ENCODE measurements around the gene KHDC1.
"Not testable (repeated sequence)": the region's sequence is repeated elsewhere in the genome, so short reads cannot be mapped to it uniquely, and the experiment has no call there.

Gene KHDC1

DNA sequence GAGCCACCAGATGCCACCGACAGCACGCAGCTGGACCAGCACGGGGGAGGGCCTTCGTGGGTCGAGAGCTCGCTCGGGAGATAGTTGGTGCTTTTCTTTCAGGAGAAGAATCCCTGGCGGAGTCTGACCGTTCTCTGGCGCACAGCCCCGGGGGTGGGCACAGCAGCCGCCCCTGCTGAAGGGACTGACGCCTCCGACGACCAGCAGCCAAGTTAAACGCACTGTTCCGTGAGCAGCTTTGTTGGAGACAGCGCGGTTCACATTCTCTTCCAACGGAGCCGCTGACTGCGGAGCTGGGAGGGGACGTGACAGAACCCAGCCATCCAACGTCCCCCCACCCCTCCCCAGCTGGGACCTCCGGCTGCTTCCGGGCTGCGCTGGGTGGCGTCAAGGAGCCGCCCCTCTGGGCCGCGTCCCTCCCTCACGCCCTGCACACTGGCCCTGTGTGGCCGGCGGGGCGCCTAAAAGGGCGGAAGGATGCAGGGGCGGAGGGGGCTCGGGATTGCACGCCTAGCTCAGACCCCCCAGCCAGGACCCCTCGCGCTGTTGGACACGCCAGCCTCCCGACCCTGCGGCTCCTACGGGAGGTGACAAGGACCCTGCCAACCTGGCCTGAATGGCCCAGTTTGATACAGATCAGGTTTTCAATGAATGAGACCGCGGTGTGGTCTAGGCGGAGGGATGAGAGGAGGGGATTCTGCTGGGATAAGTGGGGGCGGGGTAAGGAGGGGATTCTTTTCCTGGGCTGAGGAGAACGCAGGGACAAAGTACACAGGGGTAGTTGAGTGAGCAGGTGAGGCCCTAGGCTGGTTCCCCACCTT lies 36.4 kb upstream of the KHDC1 start:
- peak overlapping the region; percentile 37 for H3K4me3 ChIP-seq (ENCODE audit: control insufficient read depth, low read depth, low read length)
- no peak for DNase-seq (ENCODE audit: low read depth)
- TF ChIP-seq, protein P1, sequence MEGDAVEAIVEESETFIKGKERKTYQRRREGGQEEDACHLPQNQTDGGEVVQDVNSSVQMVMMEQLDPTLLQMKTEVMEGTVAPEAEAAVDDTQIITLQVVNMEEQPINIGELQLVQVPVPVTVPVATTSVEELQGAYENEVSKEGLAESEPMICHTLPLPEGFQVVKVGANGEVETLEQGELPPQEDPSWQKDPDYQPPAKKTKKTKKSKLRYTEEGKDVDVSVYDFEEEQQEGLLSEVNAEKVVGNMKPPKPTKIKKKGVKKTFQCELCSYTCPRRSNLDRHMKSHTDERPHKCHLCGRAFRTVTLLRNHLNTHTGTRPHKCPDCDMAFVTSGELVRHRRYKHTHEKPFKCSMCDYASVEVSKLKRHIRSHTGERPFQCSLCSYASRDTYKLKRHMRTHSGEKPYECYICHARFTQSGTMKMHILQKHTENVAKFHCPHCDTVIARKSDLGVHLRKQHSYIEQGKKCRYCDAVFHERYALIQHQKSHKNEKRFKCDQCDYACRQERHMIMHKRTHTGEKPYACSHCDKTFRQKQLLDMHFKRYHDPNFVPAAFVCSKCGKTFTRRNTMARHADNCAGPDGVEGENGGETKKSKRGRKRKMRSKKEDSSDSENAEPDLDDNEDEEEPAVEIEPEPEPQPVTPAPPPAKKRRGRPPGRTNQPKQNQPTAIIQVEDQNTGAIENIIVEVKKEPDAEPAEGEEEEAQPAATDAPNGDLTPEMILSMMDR (conservative IDR thresholded peaks at IDR 0.05; ENCODE audit: control insufficient read depth, insufficient read depth, low read depth, low read length), result no peak

DNA sequence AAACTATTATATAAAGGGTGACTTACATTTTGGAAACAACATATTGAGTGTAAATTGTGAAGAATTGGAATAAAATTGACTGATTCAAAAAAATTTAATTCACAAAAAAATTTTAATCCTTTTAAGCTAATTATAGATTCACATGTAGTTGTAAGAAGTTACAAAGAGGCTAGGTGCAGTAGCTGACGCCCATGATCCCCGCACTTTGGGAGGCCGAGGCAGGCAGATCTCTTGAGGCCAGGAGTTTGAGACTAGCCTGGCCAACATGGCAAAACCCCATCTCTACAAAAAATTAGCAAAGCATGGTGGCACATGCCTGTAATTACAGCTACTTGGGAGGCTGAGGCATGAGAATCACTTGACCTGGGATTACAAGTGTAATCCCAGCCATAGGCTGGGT lies 30.3 kb upstream of the KHDC1 start:
- no peak for DNase-seq (ENCODE audit: low read depth)
- H3K4me3 ChIP-seq (ENCODE audit: control insufficient read depth, low read depth, low read length), result no peak overlapping the region
- TF ChIP-seq, protein P1 (conservative IDR thresholded peaks at IDR 0.05; ENCODE audit: control insufficient read depth, insufficient read depth, low read depth, low read length), result no peak

DNA sequence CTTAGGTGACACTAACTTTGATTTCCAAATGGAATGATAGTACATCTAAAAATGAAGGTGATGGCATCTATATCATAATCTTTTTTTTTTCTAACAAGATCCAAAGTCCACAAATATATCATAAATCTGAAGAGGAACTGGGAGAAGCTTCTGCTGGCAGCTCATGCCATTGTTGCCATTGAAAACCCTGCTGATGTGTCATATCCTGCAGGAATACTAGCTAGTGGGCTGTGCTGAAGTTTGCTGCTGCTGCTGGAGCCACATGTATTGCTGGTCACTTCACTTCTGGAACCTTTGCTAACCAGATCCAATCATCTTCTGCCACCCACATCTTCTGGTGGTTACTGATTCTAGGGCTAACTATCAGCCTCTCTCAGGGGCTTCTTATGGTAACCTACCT lies 27.4 kb upstream of the KHDC1 start:
- TF ChIP-seq, protein P1 (conservative IDR thresholded peaks at IDR 0.05; ENCODE audit: control insufficient read depth, insufficient read depth, low read depth, low read length), result no peak
- DNase-seq (ENCODE audit: low read depth), result peak; percentile 33
- no peak overlapping the region for H3K4me3 ChIP-seq (ENCODE audit: control insufficient read depth, low read depth, low read length)

DNA sequence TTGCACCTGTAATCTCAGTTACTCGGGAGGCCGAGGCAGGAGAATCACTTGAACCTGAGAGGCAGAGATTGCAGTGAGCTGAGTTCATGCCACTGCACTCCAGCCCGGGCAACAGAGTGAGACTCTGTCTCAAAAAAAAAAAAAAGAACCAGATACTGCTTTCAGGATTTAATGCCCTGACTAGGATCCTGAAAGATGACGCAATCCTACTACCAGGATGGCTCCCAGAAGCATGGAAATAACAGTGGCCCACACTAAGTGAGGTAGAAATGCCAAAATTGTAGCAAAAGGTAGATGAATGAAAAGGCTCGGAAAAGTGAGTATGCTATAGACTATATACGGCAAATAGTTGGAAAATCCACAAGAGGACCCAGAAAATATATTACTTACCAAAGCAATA lies 23.8 kb upstream of the KHDC1 start:
- DNase-seq (ENCODE audit: low read depth), result no peak
- TF ChIP-seq, protein P1 (conservative IDR thresholded peaks at IDR 0.05; ENCODE audit: control insufficient read depth, insufficient read depth, low read depth, low read length), result no peak
- H3K4me3 ChIP-seq (ENCODE audit: control insufficient read depth, low read depth, low read length), result no peak overlapping the region

DNA sequence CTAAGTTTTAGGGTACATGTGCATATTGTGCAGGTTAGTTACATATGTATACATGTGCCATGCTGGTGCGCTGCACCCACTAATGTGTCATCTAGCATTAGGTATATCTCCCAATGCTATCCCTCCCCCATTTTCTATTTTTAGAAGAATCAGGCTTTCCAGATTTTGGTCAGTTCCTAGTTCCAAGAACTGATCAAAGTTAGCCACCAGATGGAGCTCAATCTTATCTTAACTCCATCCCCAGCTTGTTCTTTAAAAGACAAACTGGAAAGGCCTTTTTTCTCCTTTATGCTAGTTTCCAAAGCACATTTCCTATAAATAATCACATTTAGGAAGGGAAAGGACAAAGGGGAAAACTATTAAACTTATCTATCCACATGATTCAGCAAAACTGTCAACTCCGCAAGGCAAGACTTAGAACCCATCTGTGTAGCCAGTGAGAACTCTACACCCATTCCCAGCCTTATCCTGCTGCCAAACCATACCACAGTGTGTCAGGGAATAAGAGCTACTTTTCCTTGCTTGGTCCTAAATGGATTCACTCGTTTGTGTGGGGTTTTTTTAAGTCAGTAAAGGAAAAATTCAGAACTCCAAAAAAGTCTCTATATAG lies 22.8 kb upstream of the KHDC1 start:
- DNase-seq (ENCODE audit: low read depth), result peak; percentile 79
- TF ChIP-seq, protein P1 (conservative IDR thresholded peaks at IDR 0.05; ENCODE audit: control insufficient read depth, insufficient read depth, low read depth, low read length), result peak; percentile 52

DNA sequence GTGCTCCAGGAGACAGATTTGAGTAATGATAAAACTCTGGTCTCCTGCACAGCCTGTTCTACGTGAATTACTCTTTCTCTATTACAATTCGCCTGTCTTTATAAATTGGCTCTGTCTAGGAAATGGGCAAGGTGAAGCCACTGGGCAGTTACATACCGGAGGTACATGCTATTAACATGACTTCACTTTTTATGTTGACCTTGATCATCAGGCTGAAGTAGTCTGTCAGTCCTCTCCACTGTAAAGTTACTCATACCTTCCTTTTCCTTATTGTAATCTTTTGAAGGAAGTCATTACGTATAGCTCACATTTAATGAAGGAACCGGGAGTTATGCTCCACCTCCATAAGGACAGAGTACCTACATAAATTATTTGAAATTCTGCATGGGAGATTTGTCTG lies 19.9 kb upstream of the KHDC1 start:
- TF ChIP-seq, protein P1 (conservative IDR thresholded peaks at IDR 0.05; ENCODE audit: control insufficient read depth, insufficient read depth, low read depth, low read length), result no peak
- no peak for DNase-seq (ENCODE audit: low read depth)
- H3K4me3 ChIP-seq (ENCODE audit: control insufficient read depth, low read depth, low read length), result no peak overlapping the region

More for the DNA sequence above, 22.8 kb upstream of the KHDC1 start:
- H3K4me3 ChIP-seq (ENCODE audit: control insufficient read depth, low read depth, low read length), result no peak overlapping the region

DNA sequence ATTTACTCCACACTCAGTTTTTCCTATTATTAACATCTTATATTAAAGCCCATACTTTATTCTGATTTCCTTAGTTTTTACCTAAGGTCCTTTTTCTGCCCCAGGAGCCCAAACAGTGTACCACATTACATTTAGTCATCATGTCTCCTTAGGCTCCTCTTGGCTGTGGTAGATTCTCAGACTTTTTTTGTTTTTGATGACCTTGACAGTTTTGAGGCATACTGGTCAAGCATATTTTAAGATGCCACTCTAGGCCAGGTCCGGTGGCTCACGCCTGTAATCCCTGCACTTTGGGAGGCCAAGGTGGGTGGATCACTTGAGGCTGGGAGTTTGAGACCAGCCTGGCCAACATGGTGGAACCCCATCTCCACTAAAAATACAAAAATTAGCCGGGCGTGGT lies 18.7 kb upstream of the KHDC1 start:
- not testable (repeated sequence) for H3K4me3 ChIP-seq (ENCODE audit: control insufficient read depth, low read depth, low read length); DNase-seq (ENCODE audit: low read depth)

DNA sequence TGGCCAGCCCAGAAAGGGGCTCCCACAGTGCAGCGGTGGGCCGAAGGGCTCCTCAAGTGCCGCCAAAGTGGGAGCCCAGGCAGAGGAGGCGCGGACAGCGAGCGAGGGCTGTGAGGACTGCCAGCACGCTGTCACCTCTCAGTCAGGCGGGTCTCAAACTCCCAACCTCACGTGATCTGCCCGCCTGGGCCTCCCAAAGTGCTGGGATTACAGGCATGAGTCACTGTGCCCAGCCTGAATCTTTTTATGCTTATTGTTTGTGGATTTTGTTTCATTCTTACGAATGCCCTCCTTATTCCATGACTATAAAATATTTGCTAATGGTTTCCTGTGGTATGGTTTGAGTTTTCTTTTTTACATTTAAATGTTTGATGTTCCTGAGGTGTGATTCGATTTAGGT lies 6.3 kb upstream of the KHDC1 start:
- DNase-seq (ENCODE audit: low read depth); H3K4me3 ChIP-seq (ENCODE audit: control insufficient read depth, low read depth, low read length): not testable (repeated sequence)

DNA sequence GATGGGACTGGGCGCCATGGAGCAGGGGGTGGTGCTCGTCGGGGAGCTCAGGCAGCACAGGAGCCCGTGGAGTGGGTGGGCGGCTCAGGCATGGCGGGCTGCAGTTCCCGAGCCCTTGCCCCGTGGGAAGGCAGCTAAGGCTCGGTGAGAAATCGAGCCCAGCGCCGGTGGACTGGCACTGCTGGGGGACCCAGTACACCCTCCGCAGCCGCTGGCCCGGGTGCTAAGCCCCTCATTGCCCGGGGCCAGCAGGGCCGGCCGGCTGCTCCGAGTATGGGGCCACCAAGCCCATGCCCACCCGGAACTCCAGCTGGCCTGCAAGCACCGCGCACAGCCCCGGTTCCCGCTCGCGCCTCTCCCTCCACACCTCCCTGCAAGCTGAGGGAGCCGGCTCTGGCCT lies 5.9 kb upstream of the KHDC1 start:
- H3K4me3 ChIP-seq (ENCODE audit: control insufficient read depth, low read depth, low read length); DNase-seq (ENCODE audit: low read depth): not testable (repeated sequence)
